ENCODE results near the gene GKN1. TPM values are rescaled to one million over a fixed set of nuclear protein-coding genes. Genes with fewer than 3 reads are reported as not detected.

The GKN1 gene
- polyA plus RNA-seq, 1 experiment = not detected

GRCh38 chr2:68987021-68987503, 12.6 kb downstream of the GKN1 start:
- no peak for TF ChIP-seq CTCF (IDR thresholded peaks at IDR 0.05; ENCODE audit: low read depth, low read length)
- no peak overlapping the region for H3K27ac ChIP-seq (ENCODE audit: low read depth, low read length)
- POLR2A ChIA-PET = no interaction called here
- CTCF ChIA-PET = no interaction called here
- H3K9me3 ChIP-seq (ENCODE audit: control insufficient read depth, insufficient read depth, low read length) = no peaks in the 10 kb centered on the region
- H3K27me3 ChIP-seq (ENCODE audit: control insufficient read depth, insufficient read depth, low read length) = no peaks in the 10 kb centered on the region
- no peak for DNase-seq (ENCODE audit: low read depth, low spot score)
- H3K4me3 ChIP-seq (ENCODE audit: low read depth, low read length) = no peak overlapping the region

DNA sequence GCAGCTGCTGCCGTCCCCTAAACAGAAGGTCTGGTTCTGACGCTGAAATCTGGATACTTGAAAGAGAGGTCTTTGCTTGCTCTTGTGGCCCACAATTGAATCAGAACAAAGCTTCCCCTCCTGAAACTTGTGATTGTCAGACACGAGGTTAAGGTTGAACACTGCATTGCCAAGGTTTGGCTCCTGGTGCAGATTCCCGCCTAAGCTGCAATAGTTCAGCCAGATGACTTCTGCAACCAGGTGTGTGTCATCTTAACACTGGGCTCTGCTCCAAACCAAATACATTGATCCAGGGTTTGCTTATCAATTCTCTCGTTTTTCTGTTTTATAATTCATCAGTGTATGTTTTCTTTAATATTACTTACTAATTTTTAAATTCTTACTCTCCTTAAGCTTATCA, 14.6 kb downstream of the GKN1 start:
- ChIA-PET POLR2A (no interaction called here), CTCF (interaction anchor here (1.5 kb wide), 2 partner anchors 24 to 45 kb away, joined by 5 to 6 read pairs; partner anchors contain the start of gene ANTXR1)
- no peak overlapping the region for H3K4me3 ChIP-seq (ENCODE audit: low read depth, low read length)

DNA sequence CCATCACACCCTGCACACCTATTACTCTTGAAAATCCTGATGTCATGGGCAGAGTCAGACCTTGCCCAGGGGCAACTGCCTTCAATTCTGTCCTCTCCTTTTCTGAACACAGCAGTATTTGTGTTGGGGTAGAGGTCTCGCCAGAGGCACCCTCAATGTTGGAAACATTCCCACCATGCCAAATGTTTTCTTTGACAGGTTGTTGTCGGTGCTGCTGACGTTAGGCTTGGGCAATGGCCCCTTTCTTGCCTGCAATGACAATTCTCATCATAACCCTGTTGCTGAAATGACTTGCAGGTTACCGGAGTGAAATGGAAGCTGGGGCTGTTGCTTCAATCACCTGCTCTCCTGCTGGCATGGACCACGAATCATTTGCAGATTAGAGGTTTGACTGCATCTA, 17.9 kb downstream of the GKN1 start:
- no peak for DNase-seq (ENCODE audit: low read depth, low spot score)
- Histone ChIP-seq H3K27ac (ENCODE audit: low read depth, low read length) (no peak overlapping the region), H3K4me3 (ENCODE audit: low read depth, low read length) (no peak overlapping the region), H3K9me3 (ENCODE audit: control insufficient read depth, insufficient read depth, low read length) (no peaks in the 10 kb centered on the region), H3K27me3 (ENCODE audit: control insufficient read depth, insufficient read depth, low read length) (no peaks in the 10 kb centered on the region)
- TF ChIP-seq CTCF (IDR thresholded peaks at IDR 0.05; ENCODE audit: low read depth, low read length) = no peak
- POLR2A ChIA-PET = no interaction called here
- CTCF ChIA-PET = interaction anchor here (0.8 kb wide), 1 partner anchor 10 kb away, joined by 3 read pairs; no protein-coding TSS in a partner anchor

More for the DNA sequence above, 14.6 kb downstream of the GKN1 start:
- DNase-seq (ENCODE audit: low read depth, low spot score) = no peak
- no peaks in the 10 kb centered on the region for H3K9me3 ChIP-seq (ENCODE audit: control insufficient read depth, insufficient read depth, low read length)
- no peak overlapping the region for H3K27ac ChIP-seq (ENCODE audit: low read depth, low read length)
- no peak for TF ChIP-seq CTCF (IDR thresholded peaks at IDR 0.05; ENCODE audit: low read depth, low read length)
- no peaks in the 10 kb centered on the region for H3K27me3 ChIP-seq (ENCODE audit: control insufficient read depth, insufficient read depth, low read length)

- POLR2A ChIA-PET = interaction anchor here (0.6 kb wide), 1 partner anchor 261 kb away, joined by 4 read pairs; no protein-coding TSS in a partner anchor
- Histone ChIP-seq H3K4me3 (ENCODE audit: low read depth, low read length) (no peak overlapping the region), H3K27ac (ENCODE audit: low read depth, low read length) (no peak overlapping the region), H3K9me3 (ENCODE audit: control insufficient read depth, insufficient read depth, low read length) (no peaks in the 10 kb centered on the region), H3K27me3 (ENCODE audit: control insufficient read depth, insufficient read depth, low read length) (no peaks in the 10 kb centered on the region)
- no peak for DNase-seq (ENCODE audit: low read depth, low spot score)
- CTCF ChIA-PET = interaction anchor here (0.8 to 2.2 kb wide), 2 partner anchors 9 to 50 kb away, joined by 3 to 7 read pairs; no protein-coding TSS in a partner anchor
- no peak for TF ChIP-seq CTCF (IDR thresholded peaks at IDR 0.05; ENCODE audit: low read depth, low read length)
Measured at GRCh38 chr2:68992933-68993332, 18.5 kb downstream of the GKN1 start.

GRCh38 chr2:68993660-68994059, 19.2 kb downstream of the GKN1 start:
- Histone ChIP-seq H3K27me3 (ENCODE audit: control insufficient read depth, insufficient read depth, low read length) (no peaks in the 10 kb centered on the region), H3K27ac (ENCODE audit: low read depth, low read length) (no peak overlapping the region), H3K4me3 (ENCODE audit: low read depth, low read length) (no peak overlapping the region), H3K9me3 (ENCODE audit: control insufficient read depth, insufficient read depth, low read length) (no peaks in the 10 kb centered on the region)
- POLR2A ChIA-PET = interaction anchor here (0.6 kb wide), 2 partner anchors 32 to 261 kb away, joined by 3 to 4 read pairs; no protein-coding TSS in a partner anchor
- DNase-seq (ENCODE audit: low read depth, low spot score) = no peak
- CTCF ChIA-PET = interaction anchor here (0.6 to 2.2 kb wide), 2 partner anchors 17 to 50 kb away, joined by 3 to 7 read pairs; no protein-coding TSS in a partner anchor
- TF ChIP-seq CTCF (IDR thresholded peaks at IDR 0.05; ENCODE audit: low read depth, low read length) = no peak
